Testis (tissue), 3 donors: ENCODE measurements around the gene SKAP1. TPM values are rescaled to one million over a fixed set of nuclear protein-coding genes. Genes with fewer than 3 reads are reported as not detected.
"Not testable (repeated sequence)": the region's sequence is repeated elsewhere in the genome, so short reads cannot be mapped to it uniquely, and the experiment has no call there.

ENCODE experiments used
- DNase-seq: peaks from one replicate; pipeline ENCODE4 v3.0.0-alpha.2; 2019
- H3K27ac ChIP-seq, 2 donors: fragments of 200-600 bp; sonication (generic); one replicate each; pipeline ENCODE4 v1.5.1; 2019
- H3K27me3 ChIP-seq: fragments of 200-600 bp; sonication (generic); one replicate; pipeline ENCODE4 v1.5.1; 2019
- H3K36me3 ChIP-seq: fragments of 200-600 bp; sonication (generic); one replicate; pipeline ENCODE4 v1.5.1; 2017; ENCODE audit warnings: low read depth; ENCODE audit errors: missing control alignments
- H3K4me1 ChIP-seq: fragments of 200-600 bp; sonication (generic); one replicate; pipeline ENCODE4 v1.5.1; 2019
- H3K4me3 ChIP-seq, 2 donors: fragments of 200-600 bp; sonication (generic); one replicate each; pipeline ENCODE4 v1.5.1; 2017 to 2019
- H3K9me3 ChIP-seq: fragments of 200-600 bp; sonication (generic); one replicate; pipeline ENCODE4 v1.5.1; 2017
- CTCF ChIP-seq, 3 experiments: fragments of 450-650 bp in 2 of 3; fragments of 200-600 bp in 1 of 3; sonication (generic) in 1 of 3; IDR thresholded peaks; one replicate each; pipeline ENCODE4 v1.5.1; 2016 to 2019; ENCODE audit warnings: antibody characterized with exemption in 3 of 3, mild to moderate bottlenecking in 2 of 3, moderate library complexity in 1 of 3
- POLR2A ChIP-seq: fragments of 450-650 bp; IDR thresholded peaks from one replicate; pipeline ENCODE4 v1.6.1; 2017; ENCODE audit warnings: antibody characterized with exemption, mild to moderate bottlenecking, moderate library complexity
- WGBS, 2 donors: methylation state at CpG; one replicate each; pipeline ENCODE4 v1.1.5; 2018; 5-methylcytosine and 5-hydroxymethylcytosine counted together
- intact Hi-C: fragments of 100-400 bp; cut with DNase I; formaldehyde crosslinking; loops from one replicate; pipeline ENCODE4 v1.15.1; 2023; ENCODE audit warnings: low total_unique reads
- polyA plus RNA-seq: library from polyadenylated mRNA; stranded (reverse); fragments of 350-450 nt; fragmentation: Illumina TruSeq; extraction: RNeasy Lipid Tissue Mini Kit (QIAGEN cat#74804); gene quantifications from one replicate; pipeline ENCODE4 v1.2.3, GENCODE V29; 2014; ENCODE audit warnings: low read depth, low replicate concordance; ENCODE audit not compliant: insufficient read depth
- total RNA-seq, 2 donors: library from RNA; depleted of rRNA; stranded (reverse); fragments of >200 nt; gene quantifications; one replicate each; pipeline ENCODE4 v1.2.3, GENCODE V29; 2016

The SKAP1 gene
- total and polyA plus RNA-seq, 3 donors from 2014 or later, result 9.0 to 34.1 (median 16.9) TPM

DNA sequence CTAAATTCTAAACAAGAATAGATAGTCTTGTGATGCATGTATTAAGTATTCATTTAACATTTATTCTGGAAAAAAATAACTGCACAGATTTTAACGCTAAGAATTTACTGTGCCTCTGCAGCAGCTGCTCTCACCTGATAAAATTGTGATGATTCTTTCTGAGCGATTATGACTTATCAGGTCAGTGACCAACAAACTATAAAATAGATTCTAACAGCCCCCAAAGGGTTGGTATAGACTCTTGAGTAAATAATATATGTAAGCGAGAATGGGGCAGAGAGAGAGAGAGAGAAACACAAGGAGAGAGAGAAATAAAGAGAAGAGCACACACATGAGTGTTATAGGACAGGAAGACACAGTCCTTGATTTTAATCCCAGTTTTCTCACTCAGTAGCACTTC is 178.1 kb downstream of the SKAP1 start:
- H3K27me3 ChIP-seq, result no peaks in the 10 kb centered on the region
- no peak overlapping the region for H3K4me3 ChIP-seq
- H3K4me1 ChIP-seq, result no peaks in the 10 kb centered on the region
- DNase-seq, result no peak
- no peaks in the 10 kb centered on the region for H3K36me3 ChIP-seq
- TF ChIP-seq POLR2A (no peak), CTCF (IDR thresholded peaks at IDR 0.05) (no peak)
- intact Hi-C loops, result no loop called here
- H3K27ac ChIP-seq, result no peak overlapping the region
- WGBS, 2 donors, result 80 to 81% methylated on average over 3 of the region's 3 CpGs
- no peaks in the 10 kb centered on the region for H3K9me3 ChIP-seq

GRCh38 chr17:48250949-48251348 is 179.1 kb downstream of the SKAP1 start:
- no peak overlapping the region for H3K27ac ChIP-seq
- 76 to 77% methylated on average over 8 of the region's 8 CpGs for WGBS, 2 donors
- intact Hi-C loops, result no loop called here
- no peaks in the 10 kb centered on the region for H3K27me3 ChIP-seq
- H3K4me3 ChIP-seq, result no peak overlapping the region
- no peak for DNase-seq
- TF ChIP-seq CTCF (IDR thresholded peaks at IDR 0.05), result no peak
- no peak for TF ChIP-seq POLR2A
- H3K4me1 ChIP-seq, result no peaks in the 10 kb centered on the region
- H3K9me3 ChIP-seq, result no peaks in the 10 kb centered on the region
- H3K36me3 ChIP-seq, result no peaks in the 10 kb centered on the region

- H3K36me3 ChIP-seq, H3K27ac ChIP-seq, H3K27me3 ChIP-seq, DNase-seq, intact Hi-C loops, H3K4me1 ChIP-seq, H3K9me3 ChIP-seq, H3K4me3 ChIP-seq: not testable (repeated sequence)
- 94 to 98% methylated on average over 5 of the region's 5 CpGs for WGBS, 2 donors
Observed at GRCh38 chr17:48250059-48250458, 180.0 kb downstream of the SKAP1 start.

- WGBS, 2 donors, result 80 to 81% methylated on average over 3 of the region's 3 CpGs
- no peak for TF ChIP-seq POLR2A
- no peak for TF ChIP-seq CTCF (IDR thresholded peaks at IDR 0.05)
- no peak for DNase-seq
Observed at GRCh38 chr17:48247603-48248002, 182.4 kb downstream of the SKAP1 start.

GRCh38 chr17:48247038-48247437 is 183.0 kb downstream of the SKAP1 start:
- 54 to 80% methylated on average over 1 of the region's 1 CpG for WGBS, 2 donors
- Histone ChIP-seq H3K4me1 (no peaks in the 10 kb centered on the region), H3K9me3 (no peaks in the 10 kb centered on the region), H3K27ac (no peak overlapping the region), H3K36me3 (no peaks in the 10 kb centered on the region), H3K27me3 (no peaks in the 10 kb centered on the region), H3K4me3 (no peak overlapping the region)
- TF ChIP-seq POLR2A, result no peak
- TF ChIP-seq CTCF (IDR thresholded peaks at IDR 0.05), result no peak
- intact Hi-C loops, result no loop called here
- DNase-seq, result no peak

More at GRCh38 chr17:48247603-48248002, 182.4 kb downstream of the SKAP1 start:
- Histone ChIP-seq H3K27ac (no peak overlapping the region), H3K4me3 (no peak overlapping the region), H3K27me3 (no peaks in the 10 kb centered on the region), H3K9me3 (no peaks in the 10 kb centered on the region), H3K4me1 (no peaks in the 10 kb centered on the region), H3K36me3 (no peaks in the 10 kb centered on the region)
- intact Hi-C loops, result no loop called here
